RWPE2 (cell line): ENCODE results near the gene NLRX1.
"Not testable (repeated sequence)": the region's sequence is repeated elsewhere in the genome, so short reads cannot be mapped to it uniquely, and the experiment has no call there.

Experiments
- ATAC-seq: fragments of 200-7000 bp; cut with Tn5 transposase; 3 replicates; pipeline ENCODE4 v1.9.1; 2021; ENCODE audit warnings: low read depth
- DNase-seq: peaks from one replicate; pipeline ENCODE4 v3.0.0-alpha.2; 2020; ENCODE audit warnings: low spot score
- H3K27ac ChIP-seq: fragments of 450-650 bp; 2 replicates; pipeline ENCODE4 v1.5.1; 2017; ENCODE audit warnings: mild to moderate bottlenecking; ENCODE audit not compliant: poor library complexity, severe bottlenecking
- H3K27me3 ChIP-seq: fragments of 250-450 bp; sonication (Bioruptor Pico); 2 replicates; pipeline ENCODE4 v1.5.1; 2021; ENCODE audit warnings: mild to moderate bottlenecking, moderate library complexity; ENCODE audit not compliant: insufficient read depth, poor library complexity, severe bottlenecking
- H3K36me3 ChIP-seq: fragments of 250-450 bp; sonication (Bioruptor Pico); 2 replicates; pipeline ENCODE4 v1.5.1; 2020; ENCODE audit warnings: low read depth, mild to moderate bottlenecking, moderate library complexity
- H3K4me1 ChIP-seq: fragments of 250-450 bp; sonication (Bioruptor Pico); 2 replicates; pipeline ENCODE4 v1.5.1; 2021; ENCODE audit warnings: mild to moderate bottlenecking, moderate library complexity; ENCODE audit not compliant: insufficient read depth, poor library complexity, severe bottlenecking
- H3K4me3 ChIP-seq: fragments of 250-450 bp; sonication (Bioruptor Pico); 2 replicates; pipeline ENCODE4 v1.5.1; 2021; ENCODE audit warnings: mild to moderate bottlenecking, moderate library complexity; ENCODE audit not compliant: severe bottlenecking
- H3K9me3 ChIP-seq: fragments of 250-450 bp; sonication (Bioruptor Pico); 2 replicates; pipeline ENCODE4 v1.5.1; 2021; ENCODE audit warnings: mild to moderate bottlenecking, moderate library complexity; ENCODE audit not compliant: severe bottlenecking
- TF ChIP-seq, protein P1 (sequence below): fragments of 450-650 bp; IDR thresholded peaks from one replicate; pipeline ENCODE4 v1.5.1; 2017; ENCODE audit warnings: mild to moderate bottlenecking, moderate library complexity; ENCODE audit not compliant: poor library complexity, severe bottlenecking

The NLRX1 gene

DNA sequence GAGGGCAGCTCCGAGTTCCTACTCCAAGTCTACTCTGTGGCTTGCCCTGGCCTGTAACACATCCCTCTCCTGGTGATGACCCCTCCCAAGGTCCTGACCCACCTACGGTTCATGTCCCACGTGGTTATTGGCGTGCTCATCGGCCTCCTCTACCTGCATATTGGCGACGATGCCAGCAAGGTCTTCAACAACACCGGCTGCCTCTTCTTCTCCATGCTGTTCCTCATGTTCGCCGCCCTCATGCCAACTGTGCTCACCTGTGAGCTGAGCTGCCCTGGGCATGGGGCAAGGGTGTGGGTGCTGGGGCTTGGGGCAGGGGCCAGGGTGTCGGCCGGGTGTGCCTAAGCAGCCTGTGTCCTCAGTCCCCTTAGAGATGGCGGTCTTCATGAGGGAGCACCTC, 10.1 kb upstream of the NLRX1 start:
- no peaks in the 10 kb centered on the region for H3K9me3 ChIP-seq
- ATAC-seq (no peak), DNase-seq (no peak)
- H3K27ac ChIP-seq, result no peak overlapping the region
- H3K4me1 ChIP-seq, result no peaks in the 10 kb centered on the region
- no peaks in the 10 kb centered on the region for H3K36me3 ChIP-seq
- no peaks in the 10 kb centered on the region for H3K27me3 ChIP-seq
- H3K4me3 ChIP-seq, result no peak overlapping the region
- TF ChIP-seq, protein P1, sequence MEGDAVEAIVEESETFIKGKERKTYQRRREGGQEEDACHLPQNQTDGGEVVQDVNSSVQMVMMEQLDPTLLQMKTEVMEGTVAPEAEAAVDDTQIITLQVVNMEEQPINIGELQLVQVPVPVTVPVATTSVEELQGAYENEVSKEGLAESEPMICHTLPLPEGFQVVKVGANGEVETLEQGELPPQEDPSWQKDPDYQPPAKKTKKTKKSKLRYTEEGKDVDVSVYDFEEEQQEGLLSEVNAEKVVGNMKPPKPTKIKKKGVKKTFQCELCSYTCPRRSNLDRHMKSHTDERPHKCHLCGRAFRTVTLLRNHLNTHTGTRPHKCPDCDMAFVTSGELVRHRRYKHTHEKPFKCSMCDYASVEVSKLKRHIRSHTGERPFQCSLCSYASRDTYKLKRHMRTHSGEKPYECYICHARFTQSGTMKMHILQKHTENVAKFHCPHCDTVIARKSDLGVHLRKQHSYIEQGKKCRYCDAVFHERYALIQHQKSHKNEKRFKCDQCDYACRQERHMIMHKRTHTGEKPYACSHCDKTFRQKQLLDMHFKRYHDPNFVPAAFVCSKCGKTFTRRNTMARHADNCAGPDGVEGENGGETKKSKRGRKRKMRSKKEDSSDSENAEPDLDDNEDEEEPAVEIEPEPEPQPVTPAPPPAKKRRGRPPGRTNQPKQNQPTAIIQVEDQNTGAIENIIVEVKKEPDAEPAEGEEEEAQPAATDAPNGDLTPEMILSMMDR, result no peak

DNA sequence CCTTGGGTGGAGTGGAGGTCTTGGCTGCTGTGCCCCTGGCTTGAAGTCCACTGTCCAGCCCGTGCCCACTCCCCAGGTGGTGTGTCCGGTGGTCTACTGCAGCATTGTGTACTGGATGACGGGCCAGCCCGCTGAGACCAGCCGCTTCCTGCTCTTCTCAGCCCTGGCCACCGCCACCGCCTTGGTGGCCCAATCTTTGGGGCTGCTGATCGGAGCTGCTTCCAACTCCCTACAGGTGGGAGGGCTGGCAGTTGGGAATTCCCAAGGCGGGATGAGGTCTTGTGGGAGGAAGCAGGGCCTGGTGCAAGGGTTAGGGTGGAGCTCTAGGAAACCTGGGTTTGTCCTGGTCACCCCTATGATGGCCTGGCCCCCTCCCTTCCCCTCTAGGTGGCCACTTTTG, 8.4 kb upstream of the NLRX1 start:
- no peak for DNase-seq
- H3K27me3 ChIP-seq, result no peaks in the 10 kb centered on the region

GRCh38 chr11:119161871-119162270, 6.7 kb upstream of the NLRX1 start:
- no peak for ATAC-seq
- H3K27me3 ChIP-seq, result no peaks in the 10 kb centered on the region
- no peaks in the 10 kb centered on the region for H3K36me3 ChIP-seq
- H3K27ac ChIP-seq, result no peak overlapping the region
- DNase-seq, result no peak
- no peaks in the 10 kb centered on the region for H3K9me3 ChIP-seq
- no peak overlapping the region for H3K4me3 ChIP-seq
- TF ChIP-seq, protein P1, result no peak
- H3K4me1 ChIP-seq, result peaks cover 5% of the 10 kb centered on the region

More for the DNA sequence above, 8.4 kb upstream of the NLRX1 start:
- Histone ChIP-seq H3K4me3 (no peak overlapping the region), H3K9me3 (no peaks in the 10 kb centered on the region), H3K27ac (no peak overlapping the region), H3K4me1 (no peaks in the 10 kb centered on the region), H3K36me3 (no peaks in the 10 kb centered on the region)
- TF ChIP-seq, protein P1, result no peak
- ATAC-seq, result no peak

- peak; percentile 65 for ATAC-seq
- Histone ChIP-seq H3K27ac (peak overlapping the region; percentile 69), H3K27me3 (no peaks in the 10 kb centered on the region), H3K4me3 (no peak overlapping the region), H3K36me3 (no peaks in the 10 kb centered on the region), H3K9me3 (no peaks in the 10 kb centered on the region), H3K4me1 (peaks cover 5% of the 10 kb centered on the region)
- no peak for DNase-seq
- TF ChIP-seq, protein P1, result no peak
Observed at GRCh38 chr11:119166368-119167076, 2.0 kb upstream of the NLRX1 start.

- H3K27me3 ChIP-seq, result not testable (repeated sequence)
Observed at GRCh38 chr11:119167077-119167458, 1.5 kb upstream of the NLRX1 start.

More at GRCh38 chr11:119167077-119167458, 1.5 kb upstream of the NLRX1 start:
- not testable (repeated sequence) for H3K36me3 ChIP-seq, H3K4me1 ChIP-seq, DNase-seq, H3K4me3 ChIP-seq, ATAC-seq, H3K9me3 ChIP-seq
- H3K27ac ChIP-seq, result peak overlapping the region; percentile 69
